Measurements from ENCODE around the gene ECM2.

GRCh38 chr9:92529124-92529523, 6.7 kb downstream of the ECM2 start:
- no peak for TF ChIP-seq CTCF (IDR thresholded peaks at IDR 0.05)
- TF ChIP-seq POLR2A (IDR thresholded peaks at IDR 0.05), result no peak

Data from Peyer's patch (tissue), 4 donors.